Panc1 (cell line): Measurements from ENCODE around the gene CLDN11. TPM values are rescaled to one million over a fixed set of nuclear protein-coding genes. Genes with fewer than 3 reads are reported as not detected.

Experiments used
- ATAC-seq: fragments of 200-7000 bp; cut with Tn5 transposase; 2 replicates; pipeline ENCODE4 v1.9.1; 2020; ENCODE audit warnings: mild to moderate bottlenecking, moderate library complexity
- BruUV-seq: library from RNA; stranded (reverse); fragments of 400-500 nt; replicated peaks from 2 replicates; lab custom pipeline; 2021; lab: Mats Ljungman, UMichigan
- CTCF ChIA-PET: fragments of 300-600 bp; sonication (Branson Sonifier 250); formaldehyde crosslinking; loops from one replicate; lab custom pipeline; 2022; ENCODE audit warnings: antibody characterized with exemption; lab: Charles Lee
- POLR2A ChIA-PET: fragments of 300-600 bp; sonication (Branson Sonifier 250); formaldehyde crosslinking; loops from one replicate; lab custom pipeline; 2022; ENCODE audit warnings: antibody characterized with exemption; lab: Charles Lee
- DNase-seq: peaks from one replicate; pipeline ENCODE4 v3.0.0-alpha.2; 2010; ENCODE audit warnings: low read depth, low spot score
- H3K27ac ChIP-seq: 2 replicates; pipeline ENCODE4 v1.5.1; 2011; ENCODE audit warnings: mild to moderate bottlenecking, low read length, inconsistent platforms
- H3K27me3 ChIP-seq: fragments of 200-500 bp; sonication (Bioruptor generic); 2 replicates; pipeline ENCODE4 v1.6.0; 2014; ENCODE audit warnings: low read length, inconsistent platforms; ENCODE audit not compliant: control insufficient read depth, insufficient read depth
- H3K36me3 ChIP-seq: fragments of 200-500 bp; sonication (Bioruptor generic); 2 replicates; pipeline ENCODE4 v1.5.1; 2014; ENCODE audit warnings: inconsistent platforms, mild to moderate bottlenecking, low read length, moderate library complexity; ENCODE audit not compliant: control insufficient read depth, insufficient read depth
- H3K4me1 ChIP-seq: 2 replicates; pipeline ENCODE4 v1.5.1; 2011; ENCODE audit warnings: inconsistent platforms, mild to moderate bottlenecking, low read length, moderate library complexity; ENCODE audit not compliant: control insufficient read depth, insufficient read depth
- H3K4me3 ChIP-seq, 2 experiments: 2 replicates each; pipeline ENCODE4 v1.5.1; 2011 to 2012; ENCODE audit warnings: low read depth in 2 of 2, low read length in 2 of 2, mild to moderate bottlenecking in 2 of 2, inconsistent platforms in 1 of 2, moderate library complexity in 1 of 2
- H3K9me3 ChIP-seq: fragments of 200-500 bp; sonication (Bioruptor generic); 2 replicates; pipeline ENCODE4 v1.5.1; 2014; ENCODE audit warnings: low read depth, mild to moderate bottlenecking, inconsistent platforms, low read length, moderate library complexity; ENCODE audit not compliant: control insufficient read depth, insufficient read depth
- CTCF ChIP-seq: fragments of 450-650 bp; IDR thresholded peaks from 2 replicates; pipeline ENCODE4 v1.5.1; 2017; ENCODE audit warnings: mild to moderate bottlenecking
- POLR2AphosphoS5 ChIP-seq: IDR thresholded peaks from 2 replicates; pipeline ENCODE4 v1.6.1; 2012; ENCODE audit warnings: mild to moderate bottlenecking, low read depth, low read length, moderate library complexity
- REST ChIP-seq, 2 experiments: IDR thresholded peaks; 2 replicates each; pipeline ENCODE4 v1.6.1; 2011 to 2012; ENCODE audit warnings: low read depth in 2 of 2, control low read depth in 1 of 2, low read length in 1 of 2, mild to moderate bottlenecking in 1 of 2, moderate library complexity in 1 of 2; ENCODE audit not compliant: insufficient read depth in 1 of 2
- SIN3A ChIP-seq: IDR thresholded peaks from 2 replicates; pipeline ENCODE4 v1.6.1; 2012; ENCODE audit warnings: low read depth, mild to moderate bottlenecking, low read length, moderate library complexity, borderline replicate concordance; ENCODE audit not compliant: insufficient read depth
- TCF7L2 ChIP-seq: IDR thresholded peaks from 2 replicates; pipeline ENCODE4 v1.6.1; 2011; ENCODE audit warnings: mild to moderate bottlenecking, low read depth, low read length, inconsistent platforms
- in situ Hi-C: cut with HindIII; loops from 2 replicates; pipeline ENCODE4 v1.10.0; 2016; ENCODE audit warnings: low sequenced_read_pairs, low pct_unique_long_range_greater_than_20kb
- intact Hi-C: fragments of 100-400 bp; cut with micrococcal nuclease; formaldehyde crosslinking; loops from one replicate; pipeline ENCODE4 v1.10.0; 2022; ENCODE audit not compliant: unreplicated experiment
- total RNA-seq: library from RNA; stranded (reverse); gene quantifications from one replicate; pipeline ENCODE4 v1.2.1, GENCODE V29; 2021; ENCODE audit not compliant: unreplicated experiment

The CLDN11 gene
- total RNA-seq, 1 experiment from 2014 or later: 1.9 TPM

GRCh38 chr3:170420307-170420821 is 1.7 kb downstream of the CLDN11 start:
- BruUV-seq: no TSS peak

DNA sequence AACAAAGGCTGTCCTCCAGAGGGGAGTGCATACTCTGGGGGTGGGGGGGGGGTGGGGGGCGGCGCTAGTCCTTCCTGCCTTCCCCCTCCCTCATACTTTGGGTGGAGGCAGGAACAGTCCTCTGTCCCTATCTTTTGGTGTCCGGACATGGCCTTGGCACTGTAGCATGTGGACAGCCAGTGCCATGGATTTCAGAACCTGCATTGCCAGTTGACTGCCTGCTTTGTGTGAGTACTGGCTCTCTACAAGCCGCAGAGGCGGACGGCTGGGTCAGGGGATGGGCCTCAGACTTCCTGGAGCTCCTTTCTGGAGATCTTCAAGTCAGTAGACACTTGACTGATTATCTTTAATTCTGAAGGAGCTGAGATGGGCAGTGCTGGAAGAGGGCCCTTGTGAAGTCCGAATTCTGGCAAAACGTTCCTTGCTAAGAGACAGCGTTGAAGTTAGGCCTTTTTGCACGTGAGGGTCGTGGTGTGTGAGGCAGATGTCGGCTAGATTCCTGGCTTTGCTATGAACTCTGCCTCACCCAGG is 2.5 kb downstream of the CLDN11 start:
- POLR2A ChIA-PET: no interaction called here
- no TSS peak for BruUV-seq
- Histone ChIP-seq H3K4me3 (no peak overlapping the region), H3K36me3 (no peaks in the 10 kb centered on the region), H3K27me3 (no peaks in the 10 kb centered on the region), H3K9me3 (no peaks in the 10 kb centered on the region), H3K4me1 (no peaks in the 10 kb centered on the region), H3K27ac (no peak overlapping the region)
- no peak for DNase-seq
- in situ Hi-C loops (no loop called here), intact Hi-C loops (no loop called here)
- no peak for TF ChIP-seq CTCF
- no peak for TF ChIP-seq SIN3A
- TF ChIP-seq POLR2AphosphoS5: no peak
- no peak for TF ChIP-seq TCF7L2
- no peak for TF ChIP-seq REST (IDR thresholded peaks at IDR 0.05; ENCODE audit: insufficient read depth in 1 of 2, low read depth in 2 of 2, low read length in 1 of 2)
- CTCF ChIA-PET: no interaction called here
- no peak for ATAC-seq

More at GRCh38 chr3:170420307-170420821, 1.7 kb downstream of the CLDN11 start:
- in situ Hi-C loops (no loop called here), intact Hi-C loops (no loop called here)
- DNase-seq: no peak
- H3K4me1 ChIP-seq: no peaks in the 10 kb centered on the region
- H3K4me3 ChIP-seq: no peak overlapping the region
- H3K27ac ChIP-seq: no peak overlapping the region
- no peaks in the 10 kb centered on the region for H3K27me3 ChIP-seq
- CTCF ChIA-PET: no interaction called here
- H3K36me3 ChIP-seq: no peaks in the 10 kb centered on the region
- POLR2A ChIA-PET: no interaction called here
- ATAC-seq: no peak
- H3K9me3 ChIP-seq: no peaks in the 10 kb centered on the region
- TF ChIP-seq POLR2AphosphoS5: no peak

DNA sequence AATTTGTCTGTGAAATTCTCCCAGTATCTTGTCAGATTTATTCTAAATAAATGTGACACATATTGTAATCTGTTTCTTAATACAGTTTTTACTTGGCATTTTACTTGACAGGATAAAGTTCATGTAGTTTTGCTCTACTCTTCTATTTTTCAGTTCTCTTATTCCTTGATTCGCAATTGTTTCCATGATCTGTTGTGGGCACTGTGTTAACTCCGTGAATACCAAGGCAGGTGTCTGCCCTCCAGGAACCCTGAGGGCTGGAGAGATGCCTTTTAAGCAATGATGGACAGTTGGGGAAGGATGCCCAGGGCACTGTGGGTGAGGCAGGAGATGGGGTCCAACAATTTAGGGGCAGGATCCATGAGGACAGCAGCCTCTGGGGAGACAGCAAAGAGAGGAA is 3.1 kb downstream of the CLDN11 start:
- no peak overlapping the region for H3K27ac ChIP-seq
- in situ Hi-C loops: no loop called here
- TF ChIP-seq CTCF: no peak
- no peak for TF ChIP-seq REST (IDR thresholded peaks at IDR 0.05; ENCODE audit: insufficient read depth in 1 of 2, low read depth in 2 of 2, low read length in 1 of 2)
- no peak for TF ChIP-seq TCF7L2
- no peak for TF ChIP-seq SIN3A
- no peak for TF ChIP-seq POLR2AphosphoS5
- H3K4me3 ChIP-seq: no peak overlapping the region
- no TSS peak for BruUV-seq
- H3K9me3 ChIP-seq: no peaks in the 10 kb centered on the region
- no peaks in the 10 kb centered on the region for H3K36me3 ChIP-seq
- POLR2A ChIA-PET: no interaction called here
- no peaks in the 10 kb centered on the region for H3K27me3 ChIP-seq
- ATAC-seq (no peak), DNase-seq (no peak)
- intact Hi-C loops: no loop called here
- CTCF ChIA-PET: no interaction called here
- H3K4me1 ChIP-seq: no peaks in the 10 kb centered on the region
